Upper lobe of left lung (tissue), 6 donors: Measurements from ENCODE around the gene CXCR6. TPM values are rescaled to one million over a fixed set of nuclear protein-coding genes. Genes with fewer than 3 reads are reported as not detected.

Source experiments
- ATAC-seq, 2 donors: fragments of 200-7000 bp; cut with Tn5 transposase; one replicate each; pipeline ENCODE4 v1.9.1; 2022; ENCODE audit warnings: mild to moderate bottlenecking in 2 of 2, moderate library complexity in 2 of 2; ENCODE audit not compliant: low FRiP score in 2 of 2
- DNase-seq, 2 donors: peaks; one replicate each; pipeline ENCODE4 v3.0.0-alpha.2; 2019 to 2020
- H3K27ac ChIP-seq, 4 donors: fragments of 200-600 bp; sonication (generic); one replicate each; pipeline ENCODE4 v1.5.1; 2016 to 2019
- H3K27me3 ChIP-seq, 4 donors: fragments of 200-600 bp; sonication (generic); one replicate each; pipeline ENCODE4 v1.5.1; 2017 to 2019
- H3K36me3 ChIP-seq, 4 donors: fragments of 200-600 bp; sonication (generic); one replicate each; pipeline ENCODE4 v1.5.1; 2016 to 2019
- H3K4me1 ChIP-seq, 4 donors: fragments of 200-600 bp; sonication (generic); one replicate each; pipeline ENCODE4 v1.5.1; 2018 to 2019
- H3K4me3 ChIP-seq, 4 donors: fragments of 200-600 bp; sonication (generic); one replicate each; pipeline ENCODE4 v1.5.1; 2017 to 2019; ENCODE audit warnings: mild to moderate bottlenecking in 2 of 4, moderate library complexity in 1 of 4
- H3K9me3 ChIP-seq, 4 donors: fragments of 200-600 bp; sonication (generic); one replicate each; pipeline ENCODE4 v1.5.1; 2018 to 2019
- EP300 ChIP-seq, 4 donors: sonication (generic); formaldehyde crosslinking; IDR thresholded peaks; one replicate each; pipeline ENCODE4 v1.5.1; 2017; ENCODE audit warnings: antibody characterized with exemption in 4 of 4, control low read depth in 2 of 4
- POLR2A ChIP-seq, 4 donors: fragments of 450-650 bp; IDR thresholded peaks; one replicate each; pipeline ENCODE4 v1.5.1; 2016 to 2017; ENCODE audit warnings: antibody characterized with exemption in 4 of 4, mild to moderate bottlenecking in 2 of 4
- POLR2AphosphoS5 ChIP-seq, 2 donors: sonication (generic); formaldehyde crosslinking; IDR thresholded peaks; one replicate each; pipeline ENCODE4 v1.5.1; 2017; ENCODE audit warnings: antibody characterized with exemption in 2 of 2
- whole genome bisulfite sequencing, 2 donors: methylation state at CpG; one replicate each; pipeline ENCODE4 v1.1.5; 2017 to 2018; 5-methylcytosine and 5-hydroxymethylcytosine counted together
- total RNA-seq, 6 donors: library from RNA; depleted of rRNA in 4 of 6; stranded (reverse); fragments of >200 nt in 4 of 6; gene quantifications; one replicate each; pipeline versions ENCODE4 v1.1.0 to v1.2.1, GENCODE V29; 2016 to 2021
- TF ChIP-seq, protein P1 (sequence below), 6 experiments: fragments of 450-650 bp in 4 of 6; fragments of 200-600 bp in 2 of 6; sonication (generic) in 2 of 6; IDR thresholded peaks; one replicate each; pipeline ENCODE4 v1.5.1; 2016 to 2019; ENCODE audit warnings: antibody characterized with exemption in 6 of 6
- donor health status: DM: no; HTN: no; CAD: no; lungs with moderate emphysema.
- donor health status: DM: no; HTN: yes; CAD: no; lungs with severe emphysema.

The CXCR6 gene
- total RNA-seq, 6 donors from 2014 or later = 2.1 to 10.2 (median 3.0) TPM

DNA sequence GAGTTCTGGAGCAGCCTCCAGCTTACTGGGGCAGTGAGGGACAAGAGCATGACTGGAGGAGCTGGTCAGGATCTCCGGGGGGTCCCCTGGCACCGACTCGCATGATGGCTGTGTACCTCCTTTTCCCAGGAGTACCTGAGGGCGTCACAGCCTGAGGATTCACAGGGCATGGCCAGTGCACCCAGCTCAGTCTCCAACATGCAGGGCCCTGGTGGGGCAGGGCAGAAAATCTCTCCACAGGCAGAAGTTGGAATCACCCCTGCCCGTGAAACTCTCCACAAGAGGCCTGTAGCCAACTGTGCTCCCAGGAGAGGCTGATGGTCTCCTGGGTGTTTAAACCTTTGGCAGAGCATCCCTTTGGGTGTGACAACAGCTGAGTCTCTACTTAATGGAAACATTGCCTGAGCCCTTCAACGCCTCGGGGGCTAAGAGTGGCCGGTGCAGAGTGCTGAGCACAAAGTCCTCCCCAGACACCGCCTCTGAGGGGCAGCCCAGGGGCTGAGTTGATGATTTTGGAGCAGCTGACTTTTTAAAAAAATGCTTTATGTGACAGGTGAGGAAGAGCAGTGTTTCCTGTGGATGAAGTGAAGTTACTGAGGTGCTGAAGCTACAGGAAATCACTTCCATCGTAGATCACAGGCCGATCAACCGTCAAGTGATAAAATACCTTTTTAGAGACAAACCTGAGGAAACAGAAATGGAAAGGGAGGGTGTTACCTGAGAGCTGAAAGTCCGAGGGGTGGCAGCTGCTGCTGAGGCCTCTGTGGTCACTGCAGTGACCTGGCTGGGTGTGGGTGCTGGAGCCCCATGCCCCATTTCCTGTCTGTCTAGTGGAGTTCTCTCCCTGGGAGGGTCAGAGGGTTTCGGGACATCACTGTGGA is 21.9 kb upstream of the CXCR6 start:
- DNase-seq (no peak), ATAC-seq (no peak)
- Histone ChIP-seq H3K36me3 (peaks cover 16 to 80% (median 57%) of the 10 kb centered on the region in 4 donors), H3K27ac (no peak overlapping the region), H3K9me3 (no peaks in the 10 kb centered on the region), H3K4me3 (no peak overlapping the region), H3K27me3 (no peaks in the 10 kb centered on the region), H3K4me1 (peaks cover 0 to under 1% (median 0%) of the 10 kb centered on the region in 4 donors)
- 87 to 90% methylated on average over 6 to 14 of the region's 14 CpGs for WGBS, 2 donors
- TF ChIP-seq POLR2AphosphoS5 (IDR thresholded peaks at IDR 0.05) (no peak), EP300 (IDR thresholded peaks at IDR 0.05) (no peak), POLR2A (IDR thresholded peaks at IDR 0.05) (no peak)
- TF ChIP-seq, protein P1, sequence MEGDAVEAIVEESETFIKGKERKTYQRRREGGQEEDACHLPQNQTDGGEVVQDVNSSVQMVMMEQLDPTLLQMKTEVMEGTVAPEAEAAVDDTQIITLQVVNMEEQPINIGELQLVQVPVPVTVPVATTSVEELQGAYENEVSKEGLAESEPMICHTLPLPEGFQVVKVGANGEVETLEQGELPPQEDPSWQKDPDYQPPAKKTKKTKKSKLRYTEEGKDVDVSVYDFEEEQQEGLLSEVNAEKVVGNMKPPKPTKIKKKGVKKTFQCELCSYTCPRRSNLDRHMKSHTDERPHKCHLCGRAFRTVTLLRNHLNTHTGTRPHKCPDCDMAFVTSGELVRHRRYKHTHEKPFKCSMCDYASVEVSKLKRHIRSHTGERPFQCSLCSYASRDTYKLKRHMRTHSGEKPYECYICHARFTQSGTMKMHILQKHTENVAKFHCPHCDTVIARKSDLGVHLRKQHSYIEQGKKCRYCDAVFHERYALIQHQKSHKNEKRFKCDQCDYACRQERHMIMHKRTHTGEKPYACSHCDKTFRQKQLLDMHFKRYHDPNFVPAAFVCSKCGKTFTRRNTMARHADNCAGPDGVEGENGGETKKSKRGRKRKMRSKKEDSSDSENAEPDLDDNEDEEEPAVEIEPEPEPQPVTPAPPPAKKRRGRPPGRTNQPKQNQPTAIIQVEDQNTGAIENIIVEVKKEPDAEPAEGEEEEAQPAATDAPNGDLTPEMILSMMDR (IDR thresholded peaks at IDR 0.05) = no peak

- TF ChIP-seq POLR2AphosphoS5 (IDR thresholded peaks at IDR 0.05) (no peak), POLR2A (IDR thresholded peaks at IDR 0.05) (no peak), EP300 (IDR thresholded peaks at IDR 0.05) (no peak)
- TF ChIP-seq, protein P1 (IDR thresholded peaks at IDR 0.05) = no peak
- ATAC-seq (no peak), DNase-seq (no peak)
- H3K4me1 ChIP-seq = no peaks in the 10 kb centered on the region
- H3K9me3 ChIP-seq = no peaks in the 10 kb centered on the region
- H3K4me3 ChIP-seq = no peak overlapping the region
- no peaks in the 10 kb centered on the region for H3K27me3 ChIP-seq
- H3K27ac ChIP-seq = no peak overlapping the region
- 95 to 100% methylated on average over 2 to 3 of the region's 3 CpGs for WGBS, 2 donors
- peaks cover 16 to 83% (median 59%) of the 10 kb centered on the region in 4 donors for H3K36me3 ChIP-seq
Measured at GRCh38 chr3:45922039-45922326, 21.3 kb upstream of the CXCR6 start.

- 99% methylated on average over 4 of the region's 4 CpGs for WGBS, 2 donors
- Histone ChIP-seq H3K27me3 (no peaks in the 10 kb centered on the region), H3K4me3 (no peak overlapping the region), H3K36me3 (peaks cover 18 to 91% (median 66%) of the 10 kb centered on the region in 4 donors), H3K4me1 (no peaks in the 10 kb centered on the region), H3K9me3 (no peaks in the 10 kb centered on the region), H3K27ac (no peak overlapping the region)
- TF ChIP-seq POLR2A (IDR thresholded peaks at IDR 0.05) (no peak), EP300 (IDR thresholded peaks at IDR 0.05) (no peak), POLR2AphosphoS5 (IDR thresholded peaks at IDR 0.05) (no peak)
- TF ChIP-seq, protein P1 (IDR thresholded peaks at IDR 0.05) = no peak
- no peak for ATAC-seq
- DNase-seq = no peak
Measured at GRCh38 chr3:45922950-45923590, 20.2 kb upstream of the CXCR6 start.

GRCh38 chr3:45923755-45924154 is 19.5 kb upstream of the CXCR6 start:
- 67 to 74% methylated on average over 3 of the region's 3 CpGs for WGBS, 2 donors
- Histone ChIP-seq H3K36me3 (peaks cover 25 to 91% (median 70%) of the 10 kb centered on the region in 4 donors), H3K4me3 (no peak overlapping the region), H3K9me3 (no peaks in the 10 kb centered on the region), H3K4me1 (no peaks in the 10 kb centered on the region), H3K27ac (no peak overlapping the region), H3K27me3 (no peaks in the 10 kb centered on the region)
- TF ChIP-seq POLR2A (IDR thresholded peaks at IDR 0.05) (no peak), POLR2AphosphoS5 (IDR thresholded peaks at IDR 0.05) (no peak), EP300 (IDR thresholded peaks at IDR 0.05) (no peak)
- TF ChIP-seq, protein P1 (IDR thresholded peaks at IDR 0.05) = no peak
- no peak for DNase-seq
- ATAC-seq = no peak
